ENCODE results near the gene YTHDF1. TPM values are rescaled to one million over a fixed set of nuclear protein-coding genes. Genes with fewer than 3 reads are reported as not detected.
"Not testable (repeated sequence)": the region's sequence is repeated elsewhere in the genome, so short reads cannot be mapped to it uniquely, and the experiment has no call there.

The YTHDF1 gene
- total RNA-seq, 1 donor from 2014 or later = 27.7 TPM

DNA sequence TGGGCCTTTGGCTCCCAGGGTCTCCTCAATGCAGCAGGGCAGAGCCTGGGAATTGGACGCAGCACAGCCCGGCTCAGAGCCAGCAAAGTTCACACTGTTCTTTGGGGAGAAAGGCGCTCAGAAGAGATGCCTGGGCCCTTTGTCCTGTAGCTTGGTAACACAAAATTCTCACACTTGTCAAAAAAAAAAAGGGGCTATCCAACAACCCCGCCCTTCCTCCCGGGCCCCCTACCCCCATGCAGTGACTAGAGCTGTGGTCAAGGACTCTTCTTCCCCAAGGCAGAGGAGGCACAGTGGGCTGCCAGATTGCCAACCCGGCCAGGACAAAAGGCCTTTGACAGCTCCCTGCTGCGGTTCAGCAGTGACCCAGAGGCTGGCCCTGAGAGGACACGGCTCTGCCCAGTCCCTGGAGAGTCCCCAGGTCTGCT, 36.4 kb upstream of the YTHDF1 start:
- no peaks in the 10 kb centered on the region for H3K9me3 ChIP-seq
- intact Hi-C loops (cut with DNase I) = no loop called here
- TF ChIP-seq POLR2A (IDR thresholded peaks at IDR 0.05) (no peak), POLR2AphosphoS5 (IDR thresholded peaks at IDR 0.05; ENCODE audit: insufficient read depth in 1 of 2, low read depth in 1 of 2) (no peak)
- TF ChIP-seq, protein P1, sequence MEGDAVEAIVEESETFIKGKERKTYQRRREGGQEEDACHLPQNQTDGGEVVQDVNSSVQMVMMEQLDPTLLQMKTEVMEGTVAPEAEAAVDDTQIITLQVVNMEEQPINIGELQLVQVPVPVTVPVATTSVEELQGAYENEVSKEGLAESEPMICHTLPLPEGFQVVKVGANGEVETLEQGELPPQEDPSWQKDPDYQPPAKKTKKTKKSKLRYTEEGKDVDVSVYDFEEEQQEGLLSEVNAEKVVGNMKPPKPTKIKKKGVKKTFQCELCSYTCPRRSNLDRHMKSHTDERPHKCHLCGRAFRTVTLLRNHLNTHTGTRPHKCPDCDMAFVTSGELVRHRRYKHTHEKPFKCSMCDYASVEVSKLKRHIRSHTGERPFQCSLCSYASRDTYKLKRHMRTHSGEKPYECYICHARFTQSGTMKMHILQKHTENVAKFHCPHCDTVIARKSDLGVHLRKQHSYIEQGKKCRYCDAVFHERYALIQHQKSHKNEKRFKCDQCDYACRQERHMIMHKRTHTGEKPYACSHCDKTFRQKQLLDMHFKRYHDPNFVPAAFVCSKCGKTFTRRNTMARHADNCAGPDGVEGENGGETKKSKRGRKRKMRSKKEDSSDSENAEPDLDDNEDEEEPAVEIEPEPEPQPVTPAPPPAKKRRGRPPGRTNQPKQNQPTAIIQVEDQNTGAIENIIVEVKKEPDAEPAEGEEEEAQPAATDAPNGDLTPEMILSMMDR (IDR thresholded peaks at IDR 0.05) = no peak

DNA sequence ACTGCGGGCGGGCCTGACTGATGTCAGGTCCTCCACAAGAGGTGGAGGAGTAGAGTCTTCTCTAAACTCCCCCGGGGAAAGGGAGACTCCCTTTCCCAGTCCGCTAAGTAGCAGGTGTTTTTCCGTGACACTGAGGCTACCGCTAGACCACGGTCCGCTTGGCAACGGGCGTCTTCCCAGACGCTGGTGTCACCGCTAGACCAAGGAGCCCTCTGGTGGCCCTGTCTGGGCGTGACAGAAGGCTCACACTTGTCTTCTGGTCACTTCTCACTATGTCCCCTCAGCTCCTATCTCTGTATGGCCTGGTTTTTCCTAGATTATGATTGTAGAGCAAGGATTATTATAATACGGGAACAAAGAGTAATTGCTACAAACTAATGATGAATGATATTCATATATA, 35.4 kb upstream of the YTHDF1 start:
- Histone ChIP-seq H3K4me1 (peaks cover 21% of the 10 kb centered on the region), H3K27me3 (peaks cover 11% of the 10 kb centered on the region)
- H3K9me3 ChIP-seq; H3K27ac ChIP-seq; H3K4me3 ChIP-seq; H3K36me3 ChIP-seq; DNase-seq (ENCODE audit: extremely low spot score in 2 of 2); intact Hi-C loops (cut with DNase I): not testable (repeated sequence)

More for the DNA sequence above, 36.4 kb upstream of the YTHDF1 start:
- Histone ChIP-seq H3K4me3 (no peak overlapping the region), H3K36me3 (no peaks in the 10 kb centered on the region), H3K27me3 (peaks cover 11% of the 10 kb centered on the region), H3K4me1 (peaks cover 21% of the 10 kb centered on the region), H3K27ac (no peak overlapping the region)
- no peak for DNase-seq (ENCODE audit: extremely low spot score in 2 of 2)

DNA sequence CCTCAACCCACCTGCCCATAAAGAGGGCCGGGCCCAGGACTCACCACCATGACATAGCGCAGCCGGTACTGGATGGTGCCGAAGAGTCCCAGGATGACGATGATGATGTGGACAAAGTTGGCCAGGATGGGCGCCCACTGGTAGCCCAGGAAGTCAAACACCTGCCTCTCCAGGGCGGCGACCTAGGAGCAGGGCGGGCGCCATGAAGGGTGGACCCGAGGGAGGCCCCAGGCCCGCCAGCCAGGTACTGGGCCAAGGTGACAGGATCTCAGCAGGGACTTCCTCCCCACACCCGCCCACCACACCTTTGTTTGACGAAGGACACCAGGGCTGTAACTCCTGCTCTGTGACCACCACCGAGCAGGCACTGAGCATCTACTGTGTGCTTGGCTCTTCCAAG, 34.0 kb upstream of the YTHDF1 start:
- Histone ChIP-seq H3K36me3 (no peaks in the 10 kb centered on the region), H3K4me1 (peaks cover 21% of the 10 kb centered on the region), H3K27ac (no peak overlapping the region), H3K9me3 (no peaks in the 10 kb centered on the region), H3K4me3 (no peak overlapping the region), H3K27me3 (peaks cover 11% of the 10 kb centered on the region)
- DNase-seq (ENCODE audit: extremely low spot score in 2 of 2) = no peak
- intact Hi-C loops (cut with DNase I) = no loop called here
- TF ChIP-seq, protein P1 (IDR thresholded peaks at IDR 0.05) = no peak
- TF ChIP-seq POLR2AphosphoS5 (IDR thresholded peaks at IDR 0.05; ENCODE audit: insufficient read depth in 1 of 2, low read depth in 1 of 2) = no peak
- no peak for TF ChIP-seq POLR2A (IDR thresholded peaks at IDR 0.05)

DNA sequence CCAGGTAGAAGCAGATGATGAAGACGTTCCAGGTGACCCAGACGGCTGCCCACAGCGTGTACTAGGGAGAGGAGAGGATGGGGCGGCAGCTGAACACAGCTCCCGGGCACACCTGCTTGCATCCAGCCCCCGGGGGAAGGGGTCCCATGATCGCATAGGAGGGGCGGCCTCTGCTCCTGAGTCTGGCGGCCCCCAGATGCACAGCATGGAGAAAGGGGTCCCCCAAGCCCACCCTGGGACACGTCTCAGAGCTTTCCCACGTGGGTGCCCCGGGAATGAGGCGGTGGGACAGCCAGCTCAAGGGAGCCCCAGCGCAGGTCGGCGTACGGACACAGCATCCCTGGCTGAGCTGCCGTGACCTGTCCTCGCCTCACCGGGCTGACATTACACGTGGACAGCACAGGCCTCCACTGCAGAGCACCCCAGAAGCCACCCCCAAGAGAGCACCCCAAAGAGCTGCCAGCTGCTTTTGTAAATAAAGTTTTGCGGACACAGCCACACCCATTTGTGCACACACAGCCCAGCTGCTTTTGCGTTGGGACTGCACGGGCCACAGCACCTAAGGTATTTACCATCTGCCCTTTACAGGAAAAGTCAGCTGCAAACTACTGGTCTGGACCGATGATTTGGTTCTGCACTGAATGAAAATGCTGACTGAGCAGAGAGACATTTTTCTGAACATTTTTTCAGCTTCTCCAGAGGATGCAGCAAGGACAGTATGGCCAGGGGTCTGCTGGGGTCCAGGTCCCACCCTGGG, 33.1 kb upstream of the YTHDF1 start:
- H3K9me3 ChIP-seq = no peaks in the 10 kb centered on the region
- H3K27ac ChIP-seq = no peak overlapping the region
- H3K4me1 ChIP-seq = peaks cover 12% of the 10 kb centered on the region
- TF ChIP-seq, protein P1 (IDR thresholded peaks at IDR 0.05) = no peak
- no peak for TF ChIP-seq POLR2AphosphoS5 (IDR thresholded peaks at IDR 0.05; ENCODE audit: insufficient read depth in 1 of 2, low read depth in 1 of 2)
- no peak for TF ChIP-seq POLR2A (IDR thresholded peaks at IDR 0.05)
- intact Hi-C loops (cut with DNase I) = no loop called here
- H3K36me3 ChIP-seq = no peaks in the 10 kb centered on the region
- H3K4me3 ChIP-seq = no peak overlapping the region
- DNase-seq (ENCODE audit: extremely low spot score in 2 of 2) = no peak
- H3K27me3 ChIP-seq = peaks cover 2% of the 10 kb centered on the region

DNA sequence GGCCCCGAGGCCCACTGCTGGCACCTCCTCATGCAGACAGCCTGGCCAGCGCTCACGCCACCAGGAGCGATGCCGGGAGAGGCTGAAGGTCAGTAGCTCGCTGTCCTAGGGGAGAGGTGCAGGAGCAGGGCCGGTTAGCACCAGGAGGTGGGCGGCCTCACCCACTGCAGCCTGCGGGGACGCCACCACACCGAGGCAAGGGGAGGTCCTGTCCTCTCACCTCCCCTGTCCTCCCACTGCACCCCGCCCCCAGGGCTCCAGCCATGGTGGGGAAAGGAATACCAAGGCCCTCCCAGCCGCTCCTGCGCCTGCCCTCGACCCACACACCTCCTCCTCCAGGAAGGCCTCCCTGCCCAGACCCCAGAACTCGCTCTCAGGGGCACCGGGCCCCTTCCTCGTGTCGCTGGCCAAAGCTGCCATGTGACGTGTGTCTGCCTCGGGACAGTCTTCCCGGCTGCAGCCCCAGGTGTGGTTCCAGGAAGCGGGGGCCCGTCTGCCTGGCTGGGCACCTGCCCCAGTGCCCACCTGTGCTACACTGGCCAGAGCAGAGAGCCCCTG, 31.8 kb upstream of the YTHDF1 start:
- H3K27ac ChIP-seq = no peak overlapping the region
- TF ChIP-seq, protein P1 (IDR thresholded peaks at IDR 0.05) = no peak
- TF ChIP-seq POLR2A (IDR thresholded peaks at IDR 0.05) (no peak), POLR2AphosphoS5 (IDR thresholded peaks at IDR 0.05; ENCODE audit: insufficient read depth in 1 of 2, low read depth in 1 of 2) (no peak)
- H3K27me3 ChIP-seq = no peaks in the 10 kb centered on the region
- no peaks in the 10 kb centered on the region for H3K36me3 ChIP-seq
- no peak overlapping the region for H3K4me3 ChIP-seq
- intact Hi-C loops (cut with DNase I) = no loop called here
- H3K9me3 ChIP-seq = no peaks in the 10 kb centered on the region
- H3K4me1 ChIP-seq = no peaks in the 10 kb centered on the region
- no peak for DNase-seq (ENCODE audit: extremely low spot score in 2 of 2)

Data from vagina (tissue), 2 donors.